ENCODE data around the gene ADCY10. TPM values are rescaled to one million over a fixed set of nuclear protein-coding genes. Genes with fewer than 3 reads are reported as not detected.

Gene ADCY10
- total RNA-seq, 1 experiment from 2014 or later: 0.46 TPM

DNA sequence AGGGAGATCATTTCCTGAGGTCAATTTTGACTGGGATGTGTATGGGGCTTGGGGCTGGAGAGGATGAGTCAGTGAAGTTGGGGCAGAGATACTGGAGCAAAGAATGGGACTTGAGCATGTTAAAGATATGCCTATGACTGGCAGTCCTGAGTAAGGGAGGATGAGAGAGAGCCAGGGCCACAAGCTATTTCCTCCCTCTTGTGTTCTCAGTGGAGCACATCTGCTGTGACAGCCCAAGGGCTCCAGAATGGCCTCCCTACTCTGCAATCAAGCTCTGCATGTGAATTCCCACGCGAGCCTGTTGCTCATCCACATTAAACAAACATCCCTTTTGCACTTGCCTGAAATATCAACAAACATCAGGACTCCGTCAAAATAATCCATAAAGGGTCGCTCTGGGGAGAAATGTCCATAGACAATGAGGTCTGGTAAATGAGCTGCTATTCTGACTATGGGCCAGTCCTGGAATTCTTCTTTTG lies 9.2 kb downstream of the ADCY10 start:
- intact Hi-C loops (cut with micrococcal nuclease; ENCODE audit: unreplicated experiment): no loop called here
- Histone ChIP-seq H3F3A (ENCODE audit: insufficient read depth, low read depth) (no peaks in the 10 kb centered on the region), H3K4me2 (no peak overlapping the region), H3K4me1 (replicated peaks; ENCODE audit: insufficient read depth) (no peaks in the 10 kb centered on the region), H3K36me3 (ENCODE audit: low read depth) (no peaks in the 10 kb centered on the region), H2AFZ (no peak overlapping the region), H4K20me1 (ENCODE audit: insufficient read depth) (no peaks in the 10 kb centered on the region), H3K4me3 (no peak overlapping the region), H3K9me2 (ENCODE audit: insufficient read depth) (no peaks in the 10 kb centered on the region), H3K79me2 (ENCODE audit: low read depth) (no peaks in the 10 kb centered on the region), H3K27ac (no peak overlapping the region), H3K27me3 (ENCODE audit: insufficient read depth, low read depth) (no peaks in the 10 kb centered on the region), H3K9me3 (ENCODE audit: insufficient read depth, low read depth) (peaks cover 7% of the 10 kb centered on the region; the same call in 1 of the 2 replicates)
- TF ChIP-seq, protein P1, sequence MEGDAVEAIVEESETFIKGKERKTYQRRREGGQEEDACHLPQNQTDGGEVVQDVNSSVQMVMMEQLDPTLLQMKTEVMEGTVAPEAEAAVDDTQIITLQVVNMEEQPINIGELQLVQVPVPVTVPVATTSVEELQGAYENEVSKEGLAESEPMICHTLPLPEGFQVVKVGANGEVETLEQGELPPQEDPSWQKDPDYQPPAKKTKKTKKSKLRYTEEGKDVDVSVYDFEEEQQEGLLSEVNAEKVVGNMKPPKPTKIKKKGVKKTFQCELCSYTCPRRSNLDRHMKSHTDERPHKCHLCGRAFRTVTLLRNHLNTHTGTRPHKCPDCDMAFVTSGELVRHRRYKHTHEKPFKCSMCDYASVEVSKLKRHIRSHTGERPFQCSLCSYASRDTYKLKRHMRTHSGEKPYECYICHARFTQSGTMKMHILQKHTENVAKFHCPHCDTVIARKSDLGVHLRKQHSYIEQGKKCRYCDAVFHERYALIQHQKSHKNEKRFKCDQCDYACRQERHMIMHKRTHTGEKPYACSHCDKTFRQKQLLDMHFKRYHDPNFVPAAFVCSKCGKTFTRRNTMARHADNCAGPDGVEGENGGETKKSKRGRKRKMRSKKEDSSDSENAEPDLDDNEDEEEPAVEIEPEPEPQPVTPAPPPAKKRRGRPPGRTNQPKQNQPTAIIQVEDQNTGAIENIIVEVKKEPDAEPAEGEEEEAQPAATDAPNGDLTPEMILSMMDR (conservative IDR thresholded peaks at IDR 0.05): no peak
- POLR2A ChIA-PET (ENCODE audit: unreplicated experiment): interaction anchor here (0.6 kb wide), 1 partner anchor 102 kb away, joined by 3 read pairs; no protein-coding TSS in a partner anchor
- BruUV-seq (replicated peaks): no TSS peak
- CTCF ChIA-PET: no interaction called here
- no peak for DNase-seq

DNA sequence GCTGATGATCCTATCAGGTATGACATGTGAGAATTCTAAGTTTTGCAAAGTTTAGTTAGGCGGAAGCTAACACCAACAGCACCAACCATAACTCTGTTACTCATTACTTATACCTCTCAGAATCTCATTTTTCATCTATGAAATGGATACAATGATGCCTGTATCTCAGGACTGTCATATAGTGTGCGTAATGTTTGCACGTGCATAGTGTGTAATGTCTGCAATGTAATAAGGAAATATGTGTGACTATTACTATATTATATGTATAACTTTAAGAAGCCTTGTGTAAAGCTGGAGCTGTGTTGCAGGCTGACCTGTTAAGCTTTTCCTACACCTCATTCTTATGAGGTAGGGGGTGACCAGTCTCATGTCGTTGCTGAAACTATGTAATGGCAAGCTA lies 13.0 kb downstream of the ADCY10 start:
- Histone ChIP-seq H3K36me3 (ENCODE audit: low read depth) (no peaks in the 10 kb centered on the region), H3K4me1 (replicated peaks; ENCODE audit: insufficient read depth) (no peaks in the 10 kb centered on the region), H4K20me1 (ENCODE audit: insufficient read depth) (no peaks in the 10 kb centered on the region), H3K27ac (no peak overlapping the region), H3F3A (ENCODE audit: insufficient read depth, low read depth) (no peaks in the 10 kb centered on the region), H3K27me3 (ENCODE audit: insufficient read depth, low read depth) (no peaks in the 10 kb centered on the region), H3K9me2 (ENCODE audit: insufficient read depth) (no peaks in the 10 kb centered on the region), H3K9me3 (ENCODE audit: insufficient read depth, low read depth) (no peaks in the 10 kb centered on the region), H3K4me2 (no peak overlapping the region), H3K79me2 (ENCODE audit: low read depth) (no peaks in the 10 kb centered on the region), H3K4me3 (no peak overlapping the region), H2AFZ (no peak overlapping the region)
- TF ChIP-seq EZH2 (IDR thresholded peaks at IDR 0.05; ENCODE audit: low read depth): no peak
- TF ChIP-seq, protein P1 (conservative IDR thresholded peaks at IDR 0.05): no peak
- POLR2A ChIA-PET (ENCODE audit: unreplicated experiment): no interaction called here
- no peak for DNase-seq
- no TSS peak for BruUV-seq (replicated peaks)
- intact Hi-C loops (cut with micrococcal nuclease; ENCODE audit: unreplicated experiment): no loop called here
- CTCF ChIA-PET: no interaction called here

DNA sequence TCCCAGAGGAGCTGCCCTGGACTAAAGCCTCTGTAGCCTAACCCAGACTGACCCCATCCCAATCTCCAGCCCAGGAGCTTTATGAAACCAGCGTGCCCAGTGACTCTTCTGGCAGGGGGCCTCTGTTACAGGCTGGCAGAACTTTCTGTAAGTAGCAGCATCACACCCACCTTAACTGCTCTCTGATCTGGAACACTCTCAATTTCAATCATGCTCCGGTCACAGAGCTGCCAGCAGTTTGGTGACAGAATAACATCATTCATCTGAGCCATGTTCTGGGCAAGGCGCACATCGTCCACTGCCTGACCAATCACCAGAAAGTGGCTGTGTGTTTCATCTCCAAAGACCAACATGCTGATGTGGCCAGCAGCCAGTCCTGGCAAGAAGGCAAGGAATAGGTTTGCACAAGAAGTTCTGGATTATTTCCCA lies 14.7 kb downstream of the ADCY10 start:
- no peak overlapping the region for H3K4me3 ChIP-seq
- H3K36me3 ChIP-seq (ENCODE audit: low read depth): no peaks in the 10 kb centered on the region
- H3F3A ChIP-seq (ENCODE audit: insufficient read depth, low read depth): no peaks in the 10 kb centered on the region
- no peak for TF ChIP-seq EZH2 (IDR thresholded peaks at IDR 0.05; ENCODE audit: low read depth)
- TF ChIP-seq, protein P1 (conservative IDR thresholded peaks at IDR 0.05): no peak
- ChIA-PET POLR2A (ENCODE audit: unreplicated experiment) (no interaction called here), CTCF (no interaction called here)
- no TSS peak for BruUV-seq (replicated peaks)
- no peaks in the 10 kb centered on the region for H3K27me3 ChIP-seq (ENCODE audit: insufficient read depth, low read depth)
- no peaks in the 10 kb centered on the region for H3K9me3 ChIP-seq (ENCODE audit: insufficient read depth, low read depth)
- H4K20me1 ChIP-seq (ENCODE audit: insufficient read depth): no peaks in the 10 kb centered on the region
- intact Hi-C loops (cut with micrococcal nuclease; ENCODE audit: unreplicated experiment): no loop called here
- no peaks in the 10 kb centered on the region for H3K79me2 ChIP-seq (ENCODE audit: low read depth)
- H3K4me1 ChIP-seq (replicated peaks; ENCODE audit: insufficient read depth): no peaks in the 10 kb centered on the region
- H3K4me2 ChIP-seq: no peak overlapping the region
- H3K27ac ChIP-seq: no peak overlapping the region
- DNase-seq: no peak
- H3K9me2 ChIP-seq (ENCODE audit: insufficient read depth): no peaks in the 10 kb centered on the region
- H2AFZ ChIP-seq: no peak overlapping the region
